H1 (cell line): ENCODE measurements around the gene SPG11. TPM values are rescaled to one million over a fixed set of nuclear protein-coding genes. Genes with fewer than 3 reads are reported as not detected.

Experiments
- CTCF ChIA-PET: fragments of 300-600 bp; sonication (Branson Sonifier 250); formaldehyde crosslinking; loops from one replicate; lab custom pipeline; 2021; ENCODE audit not compliant: partially characterized antibody; lab: Charles Lee
- POLR2A ChIA-PET: fragments of 300-600 bp; sonication (Branson Sonifier 250); formaldehyde crosslinking; loops from one replicate; lab custom pipeline; 2021; ENCODE audit warnings: inconsistent platforms; ENCODE audit not compliant: partially characterized antibody; lab: Charles Lee
- DNase-seq, 2 experiments: peaks; one replicate each; pipeline versions ENCODE4 v3.0.0 to v3.0.0-alpha.2; 2010 to 2022; ENCODE audit warnings: low spot score in 2 of 2, low read depth in 1 of 2, mixed read lengths in 1 of 2
- FAIRE-seq: peaks from 2 replicates; lab custom pipeline; 2011; peaks lifted over from hg19 to GRCh38; lab: Jason Lieb, UNC
- H2AFZ ChIP-seq: 2 replicates; pipeline ENCODE4 v1.8.1; 2012; ENCODE audit warnings: low read length, inconsistent platforms
- H2AK5ac ChIP-seq: 2 replicates; pipeline ENCODE4 v1.6.1; 2013; ENCODE audit warnings: low read depth, low read length
- H2BK120ac ChIP-seq: replicated peaks from 2 replicates; pipeline ENCODE3; 2013; ENCODE audit warnings: low read depth, low read length, inconsistent platforms
- H2BK12ac ChIP-seq: 2 replicates; pipeline ENCODE4 v1.6.1; 2013; ENCODE audit warnings: low read depth, low read length
- H2BK15ac ChIP-seq: 2 replicates; pipeline ENCODE4 v1.6.1; 2013; ENCODE audit warnings: low read length
- H2BK20ac ChIP-seq: 2 replicates; pipeline ENCODE4 v1.6.1; 2013; ENCODE audit warnings: low read length
- H2BK5ac ChIP-seq: 2 replicates; pipeline ENCODE4 v1.6.1; 2013; ENCODE audit warnings: low read depth, low read length
- H3K14ac ChIP-seq: 2 replicates; pipeline ENCODE4 v1.6.1; 2013; ENCODE audit warnings: inconsistent platforms; ENCODE audit not compliant: insufficient read length
- H3K18ac ChIP-seq: 2 replicates; pipeline ENCODE4 v1.6.1; 2013; ENCODE audit warnings: low read length; ENCODE audit errors: extremely low read depth
- H3K23ac ChIP-seq: 2 replicates; pipeline ENCODE4 v1.6.1; 2013; ENCODE audit warnings: inconsistent platforms; ENCODE audit not compliant: insufficient read length
- H3K23me2 ChIP-seq: 2 replicates; pipeline ENCODE4 v1.6.1; 2013; ENCODE audit warnings: low read depth, low read length
- H3K27ac ChIP-seq: 2 replicates; pipeline ENCODE4 v1.6.1; 2011; ENCODE audit warnings: low read depth, low read length, inconsistent platforms
- H3K27me3 ChIP-seq, 4 experiments: replicated peaks in 1 of 4; 1 replicate in 1 of 4; 2 replicates in 3 of 4; pipeline versions ENCODE4 v1.6.1 to v1.8.1; 2011 to 2013; ENCODE audit warnings: low read length in 3 of 4, mild to moderate bottlenecking in 3 of 4, inconsistent platforms in 2 of 4, mixed read lengths in 2 of 4, moderate library complexity in 1 of 4; ENCODE audit not compliant: control insufficient read depth in 3 of 4, insufficient read depth in 3 of 4; ENCODE audit errors: extremely low read depth in 1 of 4
- H3K36me3 ChIP-seq, 4 experiments: 2 replicates each; pipeline versions ENCODE4 v1.6.1 to v1.8.1; 2011 to 2013; ENCODE audit warnings: mild to moderate bottlenecking in 4 of 4, low read length in 3 of 4, moderate library complexity in 2 of 4, control low read depth in 1 of 4, inconsistent platforms in 1 of 4; ENCODE audit not compliant: insufficient read depth in 4 of 4, control insufficient read depth in 2 of 4
- H3K4ac ChIP-seq: replicated peaks from 2 replicates; pipeline ENCODE3; 2013; ENCODE audit warnings: low read length, low read depth, mixed read lengths, inconsistent platforms; ENCODE audit not compliant: insufficient read length
- H3K4me1 ChIP-seq, 4 experiments: replicated peaks in 1 of 4; 1 replicate in 1 of 4; 2 replicates in 3 of 4; pipeline versions ENCODE4 v1.6.1 to v1.8.1; 2011 to 2013; ENCODE audit warnings: low read length in 3 of 4, inconsistent platforms in 2 of 4, mixed read lengths in 1 of 4; ENCODE audit not compliant: insufficient read depth in 4 of 4, control insufficient read depth in 3 of 4
- H3K4me2 ChIP-seq, 2 experiments: 2 replicates each; pipeline versions ENCODE4 v1.6.1 to v1.8.1; 2011 to 2013; ENCODE audit warnings: low read depth in 2 of 2, low read length in 2 of 2, control low read depth in 1 of 2, inconsistent platforms in 1 of 2, mild to moderate bottlenecking in 1 of 2; ENCODE audit not compliant: insufficient read depth in 1 of 2
- H3K4me3 ChIP-seq, 4 experiments: fragments of 200-600, 300-600 bp in 1 of 4; sonication (generic), shearing (Covaris generic), sonication (Bioruptor Twin) in 1 of 4; 2 replicates each; pipeline versions ENCODE4 v1.5.1 to v1.8.1; 2011 to 2016; ENCODE audit warnings: low read length in 4 of 4, low read depth in 3 of 4, control low read depth in 2 of 4, inconsistent platforms in 2 of 4, mild to moderate bottlenecking in 2 of 4, mixed read lengths in 1 of 4, moderate library complexity in 1 of 4; ENCODE audit not compliant: insufficient read depth in 2 of 4; ENCODE audit errors: extremely low read depth in 1 of 4
- H3K56ac ChIP-seq: replicated peaks from 2 replicates; pipeline ENCODE3; 2013; ENCODE audit warnings: low read depth, mild to moderate bottlenecking, mixed read lengths, low read length, inconsistent platforms; ENCODE audit not compliant: insufficient read length
- H3K79me1 ChIP-seq: 2 replicates; pipeline ENCODE4 v1.6.1; 2013; ENCODE audit warnings: low read depth, low read length, control low read depth
- H3K79me2 ChIP-seq, 2 experiments: 2 replicates each; pipeline versions ENCODE4 v1.6.1 to v1.8.1; 2012 to 2013; ENCODE audit warnings: low read length in 2 of 2, mild to moderate bottlenecking in 2 of 2, inconsistent platforms in 1 of 2; ENCODE audit not compliant: insufficient read depth in 2 of 2, control insufficient read depth in 1 of 2
- H3K9ac ChIP-seq, 4 experiments: replicated peaks in 1 of 4; 1 replicate in 1 of 4; 2 replicates in 3 of 4; pipeline versions ENCODE4 v1.6.1 to v1.8.1; 2011 to 2013; ENCODE audit warnings: low read depth in 3 of 4, low read length in 3 of 4, control low read depth in 2 of 4, mild to moderate bottlenecking in 2 of 4, moderate library complexity in 2 of 4, inconsistent platforms in 1 of 4; ENCODE audit errors: extremely low read depth in 1 of 4
- H3K9me3 ChIP-seq, 2 experiments: 2 replicates each; pipeline versions ENCODE4 v1.6.1 to v1.8.1; 2012 to 2013; ENCODE audit warnings: mild to moderate bottlenecking in 2 of 2, moderate library complexity in 2 of 2, control low read depth in 1 of 2, inconsistent platforms in 1 of 2, low read depth in 1 of 2, low read length in 1 of 2, mixed read lengths in 1 of 2; ENCODE audit not compliant: insufficient read depth in 2 of 2
- H4K20me1 ChIP-seq, 2 experiments: replicated peaks in 1 of 2; 2 replicates each; pipeline versions ENCODE3 to v1.8.1; 2011 to 2013; ENCODE audit warnings: inconsistent platforms in 2 of 2, low read length in 2 of 2, mild to moderate bottlenecking in 1 of 2; ENCODE audit not compliant: insufficient read depth in 2 of 2, control insufficient read depth in 1 of 2
- H4K5ac ChIP-seq: 2 replicates; pipeline ENCODE4 v1.6.1; 2013; ENCODE audit warnings: low read length, low read depth, mixed read lengths, inconsistent platforms; ENCODE audit not compliant: insufficient read length
- H4K8ac ChIP-seq: 2 replicates; pipeline ENCODE4 v1.8.0; 2013; ENCODE audit warnings: mild to moderate bottlenecking, moderate library complexity, low read length, inconsistent platforms; ENCODE audit not compliant: insufficient read depth; ENCODE audit errors: extremely low read depth
- H4K91ac ChIP-seq: replicated peaks from 2 replicates; pipeline ENCODE3; 2013; ENCODE audit warnings: low read length, mixed read lengths, inconsistent platforms; ENCODE audit not compliant: insufficient read length
- BCL11A ChIP-seq, 2 experiments: IDR thresholded peaks; one replicate each; pipeline ENCODE4 v1.6.1; 2011; ENCODE audit warnings: low read depth in 2 of 2, low read length in 2 of 2, mild to moderate bottlenecking in 2 of 2
- CEBPB ChIP-seq: IDR thresholded peaks from 2 replicates; pipeline ENCODE4 v1.6.1; 2012; ENCODE audit warnings: low read depth, low read length
- CTBP2 ChIP-seq: IDR thresholded peaks from 2 replicates; pipeline ENCODE4 v1.7.0; 2011; ENCODE audit warnings: borderline replicate concordance, mild to moderate bottlenecking, moderate library complexity, mixed read lengths, low read length; ENCODE audit not compliant: insufficient read depth, insufficient read length
- EZH2 ChIP-seq: fragments of 200-600 bp; sonication (generic); IDR thresholded peaks from 2 replicates; pipeline ENCODE4 v1.7.1; 2012; ENCODE audit warnings: low read depth, mild to moderate bottlenecking, moderate library complexity, low read length, inconsistent platforms; ENCODE audit not compliant: severe bottlenecking
- RAD21 ChIP-seq, 2 experiments: IDR thresholded peaks in 1 of 2; conservative IDR thresholded peaks in 1 of 2; 2 replicates each; pipeline ENCODE4 v1.6.1; 2011; ENCODE audit warnings: low read depth in 2 of 2, low read length in 2 of 2, improper control_type of control experiment in 1 of 2, inconsistent platforms in 1 of 2, mild to moderate bottlenecking in 1 of 2, moderate library complexity in 1 of 2
- SRF ChIP-seq: IDR thresholded peaks from 2 replicates; pipeline ENCODE4 v1.6.1; 2011; ENCODE audit warnings: mild to moderate bottlenecking, low read depth, low read length, moderate library complexity
- TBP ChIP-seq: IDR thresholded peaks from 2 replicates; pipeline ENCODE4 v1.6.1; 2011; ENCODE audit warnings: low read depth, low read length, improper control_type of control experiment
- YY1 ChIP-seq: IDR thresholded peaks from 2 replicates; pipeline ENCODE4 v1.6.1; 2011; ENCODE audit warnings: low read depth, mild to moderate bottlenecking, low read length
- WGBS, 2 experiments: shearing (Covaris generic) in 1 of 2; methylation state at CpG; one replicate each; pipeline versions ENCODE4 v1.1.6 to v1.1.7; 2013 to 2015; ENCODE audit warnings: low lambda C conversion rate in 2 of 2, mixed read lengths in 2 of 2, inconsistent platforms in 1 of 2, low coverage in 1 of 2, missing lambda C conversion rate in 1 of 2; ENCODE audit not compliant: insufficient replicate concordance in 2 of 2, insufficient coverage in 1 of 2, insufficient read length in 1 of 2; ENCODE audit errors: extremely low coverage in 1 of 2, missing lambda C conversion rate in 1 of 2; 5-methylcytosine and 5-hydroxymethylcytosine counted together
- polyA plus RNA-seq, 7 experiments: library from polyadenylated mRNA; depleted of rRNA in 3 of 7; stranded (reverse) in 5 of 7; unstranded in 2 of 7; fragments of >200 nt in 5 of 7; fragments of 200-250 nt in 2 of 7; gene quantifications; 1 replicate in 5 of 7; 2 replicates in 1 of 7; 4 replicates in 1 of 7; pipeline versions ENCODE4 v1.2.1 to v1.2.3, GENCODE V29; 2011 to 2013; ENCODE audit warnings: missing spikeins in 2 of 7, mixed read lengths in 2 of 7
- total RNA-seq: library from RNA; stranded (reverse); fragmentation: NEBNext Ultra II Directional; extraction: Animal tissue kit (Norgen Biotek cat#: 25700); gene quantifications from 2 replicates; pipeline ENCODE4 v1.2.1, GENCODE V29; 2021
- TF ChIP-seq, protein P1 (sequence below): IDR thresholded peaks from 2 replicates; pipeline ENCODE4 v1.6.1; 2011; ENCODE audit warnings: low read length, improper control_type of control experiment
- TF ChIP-seq, protein P2 (sequence below): IDR thresholded peaks from 2 replicates; pipeline ENCODE4 v1.6.1; 2012; ENCODE audit warnings: low read length, inconsistent platforms

SPG11 gene
- total and polyA plus RNA-seq, 2 of the 8 experiments (the other 6 are each of a cell fraction or from before 2014, with no cell fraction given): 37.1 to 38.6 TPM

DNA sequence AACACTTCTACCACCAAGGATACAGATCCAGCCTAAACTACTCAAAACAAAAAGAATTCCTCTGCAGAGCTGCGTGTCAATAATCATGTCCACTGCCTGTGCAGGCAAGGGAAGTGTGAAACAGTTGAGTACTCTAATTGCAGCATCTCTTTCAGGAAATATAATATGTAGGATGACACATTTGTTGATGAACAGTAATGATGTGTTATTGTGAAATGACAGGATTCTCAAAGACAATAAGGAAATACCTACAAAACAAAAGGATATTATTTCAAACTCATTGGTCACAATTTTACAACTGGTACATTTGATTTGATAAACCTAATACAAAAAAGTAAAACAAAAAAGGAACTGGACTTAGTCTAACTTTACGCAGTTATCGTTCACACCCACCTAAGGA is 4.4 kb downstream of the SPG11 start:
- no peak overlapping the region for H2AK5ac ChIP-seq
- H3K4me2 ChIP-seq: no peak overlapping the region
- no peak overlapping the region for H3K23ac ChIP-seq
- H3K27ac ChIP-seq: no peak overlapping the region
- H3K23me2 ChIP-seq: peaks cover 2% of the 10 kb centered on the region
- no peak overlapping the region for H3K9ac ChIP-seq
- H4K5ac ChIP-seq: no peak overlapping the region
- no peak overlapping the region for H2BK12ac ChIP-seq
- no peak overlapping the region for H3K18ac ChIP-seq
- no peak overlapping the region for H2BK120ac ChIP-seq
- H4K8ac ChIP-seq: no peak overlapping the region
- H3K79me1 ChIP-seq: no peaks in the 10 kb centered on the region
- ChIA-PET POLR2A (no interaction called here), CTCF (interaction anchor here (1.9 kb wide), 1 partner anchor 79 kb away, joined by 7 read pairs; no protein-coding TSS in a partner anchor)
- no peaks in the 10 kb centered on the region for H3K9me3 ChIP-seq
- DNase-seq (no peak), FAIRE-seq (no peak)
- H2BK5ac ChIP-seq: no peak overlapping the region
- peaks cover 2 to 38% (median 15%) of the 10 kb centered on the region in 4 experiments; a peak in 7 of 8 replicates for H3K36me3 ChIP-seq
- H3K14ac ChIP-seq: no peak overlapping the region
- H4K20me1 ChIP-seq: no peaks in the 10 kb centered on the region
- no peak overlapping the region for H2AFZ ChIP-seq
- 92% methylated on average over 3 of the region's 3 CpGs; no CpG with 5 or more reads in 1 of the 2 experiments for WGBS, 2 experiments
- H3K4me1 ChIP-seq: no peaks in the 10 kb centered on the region; a peak in 1 of 7 replicates
- H3K4ac ChIP-seq: no peak overlapping the region
- peaks cover 0 to 9% of the 10 kb centered on the region in 2 experiments; a peak in 2 of 4 replicates for H3K79me2 ChIP-seq
- no peaks in the 10 kb centered on the region for H3K27me3 ChIP-seq
- no peak overlapping the region for H3K56ac ChIP-seq
- no peak overlapping the region for H2BK15ac ChIP-seq
- H2BK20ac ChIP-seq: no peak overlapping the region
- H4K91ac ChIP-seq: no peak overlapping the region
- H3K4me3 ChIP-seq: no peak overlapping the region
- TF ChIP-seq BCL11A (IDR thresholded peaks at IDR 0.05; ENCODE audit: low read depth in 2 of 2, low read length in 2 of 2): no peak
- TF ChIP-seq SRF: no peak
- no peak for TF ChIP-seq CTBP2
- no peak for TF ChIP-seq EZH2
- no peak for TF ChIP-seq CEBPB
- TF ChIP-seq TBP: no peak
- TF ChIP-seq YY1: no peak
- TF ChIP-seq RAD21 (IDR thresholded peaks at IDR 0.05 in 1 of 2, conservative IDR thresholded peaks at IDR 0.05 in 1 of 2; ENCODE audit: low read depth in 2 of 2, low read length in 2 of 2): no peak
- TF ChIP-seq, protein P1, sequence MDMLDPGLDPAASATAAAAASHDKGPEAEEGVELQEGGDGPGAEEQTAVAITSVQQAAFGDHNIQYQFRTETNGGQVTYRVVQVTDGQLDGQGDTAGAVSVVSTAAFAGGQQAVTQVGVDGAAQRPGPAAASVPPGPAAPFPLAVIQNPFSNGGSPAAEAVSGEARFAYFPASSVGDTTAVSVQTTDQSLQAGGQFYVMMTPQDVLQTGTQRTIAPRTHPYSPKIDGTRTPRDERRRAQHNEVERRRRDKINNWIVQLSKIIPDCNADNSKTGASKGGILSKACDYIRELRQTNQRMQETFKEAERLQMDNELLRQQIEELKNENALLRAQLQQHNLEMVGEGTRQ: no peak
- TF ChIP-seq, protein P2, sequence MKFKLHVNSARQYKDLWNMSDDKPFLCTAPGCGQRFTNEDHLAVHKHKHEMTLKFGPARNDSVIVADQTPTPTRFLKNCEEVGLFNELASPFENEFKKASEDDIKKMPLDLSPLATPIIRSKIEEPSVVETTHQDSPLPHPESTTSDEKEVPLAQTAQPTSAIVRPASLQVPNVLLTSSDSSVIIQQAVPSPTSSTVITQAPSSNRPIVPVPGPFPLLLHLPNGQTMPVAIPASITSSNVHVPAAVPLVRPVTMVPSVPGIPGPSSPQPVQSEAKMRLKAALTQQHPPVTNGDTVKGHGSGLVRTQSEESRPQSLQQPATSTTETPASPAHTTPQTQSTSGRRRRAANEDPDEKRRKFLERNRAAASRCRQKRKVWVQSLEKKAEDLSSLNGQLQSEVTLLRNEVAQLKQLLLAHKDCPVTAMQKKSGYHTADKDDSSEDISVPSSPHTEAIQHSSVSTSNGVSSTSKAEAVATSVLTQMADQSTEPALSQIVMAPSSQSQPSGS: no peak
